Astrocyte (in vitro differentiated cells and primary cell): Measurements from ENCODE around the gene TMEM108.

Experiments
- CTCF ChIP-seq: IDR thresholded peaks from 2 replicates; pipeline ENCODE4 v1.5.1; 2011; ENCODE audit warnings: low read depth, mild to moderate bottlenecking, inconsistent platforms, low read length, moderate library complexity; ENCODE audit not compliant: insufficient read depth
- EZH2 ChIP-seq: IDR thresholded peaks from 2 replicates; pipeline ENCODE4 v1.6.1; 2012; ENCODE audit warnings: mild to moderate bottlenecking, low read length, inconsistent platforms; ENCODE audit not compliant: insufficient read depth

DNA sequence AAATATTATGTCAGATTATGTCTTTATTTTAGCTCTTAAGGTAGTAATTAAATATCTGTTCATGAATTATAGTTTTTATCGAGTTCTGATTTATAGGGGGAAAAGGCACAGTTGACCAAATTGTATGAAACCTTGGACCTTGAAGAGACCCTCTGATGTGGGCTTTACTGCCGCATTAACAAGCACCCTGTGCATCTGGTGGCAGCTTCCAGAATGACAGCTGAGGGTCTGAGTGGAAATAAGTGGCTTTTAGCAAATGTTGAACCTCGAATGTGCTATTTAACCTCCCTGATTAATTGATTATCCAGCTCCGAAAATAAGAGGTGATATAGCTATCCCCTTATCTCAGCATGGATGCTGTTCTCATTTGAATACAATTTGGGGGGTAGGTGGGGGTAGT is 87.0 kb downstream of the TMEM108 start:
- no peak for TF ChIP-seq CTCF
- TF ChIP-seq EZH2 = no peak
